ENCODE measurements around the gene HDLBP. TPM values are rescaled to one million over a fixed set of nuclear protein-coding genes. Genes with fewer than 3 reads are reported as not detected.

The HDLBP gene
- total RNA-seq, 6 experiments from 2014 or later, result 991 to 1,153 (median 1,104) TPM

GRCh38 chr2:241209271-241209670, 106.2 kb downstream of the HDLBP start:
- Mint-ChIP-seq H3K9me3 (no peaks in the 10 kb centered on the region), H3K36me3 (ENCODE audit: low read depth) (no peaks in the 10 kb centered on the region), H3K4me1 (ENCODE audit: low read depth) (no peaks in the 10 kb centered on the region), H3K27ac (no peak overlapping the region), H3K27me3 (ENCODE audit: insufficient read depth) (peaks cover 34% of the 10 kb centered on the region), H3K4me3 (no peak overlapping the region)
- DNase-seq, result no peak
- no peak for TF ChIP-seq CTCF (IDR thresholded peaks at IDR 0.05)

GRCh38 chr2:241208058-241208457, 107.4 kb downstream of the HDLBP start:
- no peak overlapping the region for H3K27ac Mint-ChIP-seq
- no peak for DNase-seq
- H3K4me1 Mint-ChIP-seq (ENCODE audit: low read depth), result no peaks in the 10 kb centered on the region
- H3K4me3 Mint-ChIP-seq, result no peak overlapping the region
- no peaks in the 10 kb centered on the region for H3K36me3 Mint-ChIP-seq (ENCODE audit: low read depth)
- TF ChIP-seq CTCF (IDR thresholded peaks at IDR 0.05), result no peak
- H3K27me3 Mint-ChIP-seq (ENCODE audit: insufficient read depth), result peaks cover 25% of the 10 kb centered on the region
- no peaks in the 10 kb centered on the region for H3K9me3 Mint-ChIP-seq

- no peak for DNase-seq
- H3K9me3 Mint-ChIP-seq, result no peaks in the 10 kb centered on the region
- H3K4me3 Mint-ChIP-seq, result no peak overlapping the region
- no peaks in the 10 kb centered on the region for H3K36me3 Mint-ChIP-seq (ENCODE audit: low read depth)
- no peak overlapping the region for H3K27ac Mint-ChIP-seq
- TF ChIP-seq CTCF (IDR thresholded peaks at IDR 0.05), result no peak
- H3K27me3 Mint-ChIP-seq (ENCODE audit: insufficient read depth), result peaks cover 22% of the 10 kb centered on the region
- H3K4me1 Mint-ChIP-seq (ENCODE audit: low read depth), result no peaks in the 10 kb centered on the region
Measured at GRCh38 chr2:241207641-241208040, 107.8 kb downstream of the HDLBP start.

GRCh38 chr2:241207151-241207550, 108.3 kb downstream of the HDLBP start:
- Mint-ChIP-seq H3K36me3 (ENCODE audit: low read depth) (no peaks in the 10 kb centered on the region), H3K27ac (no peak overlapping the region), H3K4me3 (no peak overlapping the region), H3K4me1 (ENCODE audit: low read depth) (no peaks in the 10 kb centered on the region), H3K9me3 (no peaks in the 10 kb centered on the region), H3K27me3 (ENCODE audit: insufficient read depth) (peaks cover 18% of the 10 kb centered on the region)
- TF ChIP-seq CTCF (IDR thresholded peaks at IDR 0.05), result no peak
- no peak for DNase-seq

GRCh38 chr2:241205086-241205485, 110.4 kb downstream of the HDLBP start:
- no peak overlapping the region for H3K4me3 Mint-ChIP-seq
- no peak for DNase-seq
- H3K27ac Mint-ChIP-seq, result no peak overlapping the region
- no peaks in the 10 kb centered on the region for H3K4me1 Mint-ChIP-seq (ENCODE audit: low read depth)
- TF ChIP-seq CTCF (IDR thresholded peaks at IDR 0.05), result no peak
- H3K27me3 Mint-ChIP-seq (ENCODE audit: insufficient read depth), result peaks cover 2% of the 10 kb centered on the region; the same call in 1 of the 2 replicates
- H3K9me3 Mint-ChIP-seq, result no peaks in the 10 kb centered on the region
- no peaks in the 10 kb centered on the region for H3K36me3 Mint-ChIP-seq (ENCODE audit: low read depth)

- H3K36me3 Mint-ChIP-seq (ENCODE audit: low read depth), result no peaks in the 10 kb centered on the region
- H3K4me1 Mint-ChIP-seq (ENCODE audit: low read depth), result no peaks in the 10 kb centered on the region
- peaks cover under 1% of the 10 kb centered on the region; the same call in 1 of the 2 replicates for H3K27me3 Mint-ChIP-seq (ENCODE audit: insufficient read depth)
Measured at GRCh38 chr2:241204490-241204889, 111.0 kb downstream of the HDLBP start.

More at GRCh38 chr2:241204490-241204889, 111.0 kb downstream of the HDLBP start:
- DNase-seq, result no peak
- Mint-ChIP-seq H3K4me3 (no peak overlapping the region), H3K27ac (no peak overlapping the region), H3K9me3 (no peaks in the 10 kb centered on the region)
- TF ChIP-seq CTCF (IDR thresholded peaks at IDR 0.05), result no peak

Data from HFFc6 (cell line).